Measurements from ENCODE around the gene CKAP5.

GRCh38 chr11:46723359-46723680, 122.8 kb downstream of the CKAP5 start:
- TF ChIP-seq OSR1 (CRISPR knock-in tag; IDR thresholded peaks at IDR 0.05) (no peak), ESRRG (CRISPR knock-in tag; IDR thresholded peaks at IDR 0.05) (no peak), ZNF8 (CRISPR knock-in tag; IDR thresholded peaks at IDR 0.05) (no peak), POU6F1 (CRISPR knock-in tag; IDR thresholded peaks at IDR 0.05; ENCODE audit: borderline replicate concordance, low read depth) (no peak)
